Measurements from ENCODE around the gene MVB12B. TPM values are rescaled to one million over a fixed set of nuclear protein-coding genes. Genes with fewer than 3 reads are reported as not detected.

MVB12B gene
- total RNA-seq, 1 experiment from 2014 or later, result 9.4 TPM

- BruUV-seq (replicated peaks), result no TSS peak
These were observed 197.9 kb downstream of the MVB12B start for GRCh38 chr9:126524353-126525077.

More at GRCh38 chr9:126524353-126525077, 197.9 kb downstream of the MVB12B start:
- Histone ChIP-seq H3K4me3 (ENCODE audit: low read depth in 2 of 2, low read length in 2 of 2) (no peak overlapping the region), H3K36me3 (ENCODE audit: control insufficient read depth, insufficient read depth, low read length) (no peaks in the 10 kb centered on the region), H3K27me3 (ENCODE audit: control insufficient read depth, insufficient read depth, low read length) (0 out of 2 replicates have a peak, but pooled peaks cover 2% of the 10 kb centered on the region), H3K4me1 (ENCODE audit: control insufficient read depth, insufficient read depth, low read length) (no peaks in the 10 kb centered on the region), H3K9me3 (ENCODE audit: control insufficient read depth, insufficient read depth, low read depth, low read length) (no peaks in the 10 kb centered on the region), H3K27ac (ENCODE audit: low read length) (no peak overlapping the region)
- in situ Hi-C loops (cut with HindIII; ENCODE audit: low pct_unique_long_range_greater_than_20kb, low sequenced_read_pairs), result no loop called here
- DNase-seq (ENCODE audit: low read depth, low spot score) (no peak), ATAC-seq (no peak)
- ChIA-PET POLR2A (no interaction called here), CTCF (no interaction called here)
- intact Hi-C loops (cut with micrococcal nuclease; ENCODE audit: unreplicated experiment), result no loop called here
- TF ChIP-seq CTCF (IDR thresholded peaks at IDR 0.05) (no peak), SIN3A (IDR thresholded peaks at IDR 0.05; ENCODE audit: borderline replicate concordance, insufficient read depth, low read depth, low read length) (no peak), REST (IDR thresholded peaks at IDR 0.05; ENCODE audit: insufficient read depth in 1 of 2, low read depth in 2 of 2, low read length in 1 of 2) (no peak), TCF7L2 (IDR thresholded peaks at IDR 0.05; ENCODE audit: low read depth, low read length) (no peak), POLR2AphosphoS5 (IDR thresholded peaks at IDR 0.05; ENCODE audit: low read depth, low read length) (no peak)
